Measurements from ENCODE around the gene BLTP2. TPM values are rescaled to one million over a fixed set of nuclear protein-coding genes. Genes with fewer than 3 reads are reported as not detected.
"Not testable (repeated sequence)": the region's sequence is repeated elsewhere in the genome, so short reads cannot be mapped to it uniquely, and the experiment has no call there.

BLTP2 gene
- total RNA-seq, 2 experiments from 2014 or later, result 138 to 152 TPM

GRCh38 chr17:28604031-28604430 lies 40.9 kb downstream of the BLTP2 start:
- intact Hi-C loops (cut with DNase I, micrococcal nuclease); CTCF ChIA-PET; DNase-seq; H3K27ac Mint-ChIP-seq; H3K4me3 Mint-ChIP-seq; H3K9me3 Mint-ChIP-seq (ENCODE audit: low read depth); H3K4me1 Mint-ChIP-seq; ATAC-seq; H3K27me3 Mint-ChIP-seq; POLR2A ChIA-PET: not testable (repeated sequence)
- peaks cover 15% of the 10 kb centered on the region for H3K36me3 Mint-ChIP-seq (ENCODE audit: low read depth)

DNA sequence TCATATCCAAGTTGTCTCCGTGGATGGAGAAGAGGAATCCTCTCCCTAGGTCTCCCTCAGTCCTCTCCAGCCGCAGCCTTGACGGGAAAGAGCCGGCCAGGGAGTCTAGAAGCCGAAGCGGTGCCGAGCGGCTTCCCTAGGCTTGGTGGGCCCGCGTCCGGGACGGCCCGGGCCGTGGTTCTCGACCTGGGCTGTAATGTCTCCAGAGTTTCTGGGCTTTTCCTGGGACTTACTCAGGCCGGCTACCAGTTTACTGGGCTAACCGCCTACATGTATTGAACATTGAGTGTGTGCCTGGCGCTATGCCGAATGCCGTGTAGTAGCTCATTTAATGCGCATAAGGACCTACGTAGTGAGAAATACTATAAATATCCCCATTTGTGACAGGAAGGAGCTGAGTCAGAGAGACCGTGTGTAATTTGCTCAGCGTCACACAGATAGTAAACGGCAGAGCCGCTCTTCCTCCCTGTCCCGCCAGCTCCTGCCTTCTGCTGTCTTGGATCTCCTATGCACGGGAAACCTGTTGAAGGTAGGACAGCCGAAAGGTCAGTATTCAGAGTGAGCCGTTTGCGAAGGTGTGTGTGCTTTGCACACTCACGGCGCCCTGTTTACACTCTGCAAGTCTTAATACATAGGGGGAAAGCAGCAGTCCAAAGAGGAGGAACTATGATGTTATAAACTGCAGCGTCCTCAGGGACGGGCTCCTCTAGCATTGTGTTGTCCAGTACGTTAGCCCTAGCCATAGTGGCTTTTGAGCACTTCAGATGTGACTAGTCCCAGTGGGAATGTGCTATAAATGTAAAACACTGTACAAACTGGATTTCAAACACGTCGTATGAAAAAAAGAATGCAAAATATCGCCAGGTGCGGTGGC lies 45.4 kb downstream of the BLTP2 start:
- no peaks in the 10 kb centered on the region for H3K27me3 Mint-ChIP-seq
- H3K27ac Mint-ChIP-seq, result peak overlapping the region; percentile 98
- ChIA-PET CTCF (interaction anchor here (0.6 to 1.1 kb wide), 6 partner anchors 11 to 72 kb away, joined by 3 to 5 read pairs (median 4); partner anchors contain the start of gene PIGS), POLR2A (interaction anchor here (0.7 to 1.9 kb wide), 7 partner anchors 19 to 127 kb away, joined by 3 to 16 read pairs (median 6); partner anchors contain the start of genes ALDOC, PIGS and SDF2)
- H3K36me3 Mint-ChIP-seq (ENCODE audit: low read depth), result peaks cover 20% of the 10 kb centered on the region
- peak; percentile 89 for DNase-seq
- H3K4me1 Mint-ChIP-seq, result peaks cover 21% of the 10 kb centered on the region
- no peaks in the 10 kb centered on the region for H3K9me3 Mint-ChIP-seq (ENCODE audit: low read depth)
- peak overlapping the region; percentile 89 for H3K4me3 Mint-ChIP-seq
- ATAC-seq, result peak; percentile 79
- intact Hi-C loops (cut with DNase I, micrococcal nuclease), result loop anchor here (1.0 to 2.0 kb wide), 14 partner anchors 22 to 353 kb away; partner anchors contain the start of genes PIGS (in 2 of the 2), ALDOC (in 1 of the 2), BLTP2 (in 1 of the 2) and POLDIP2 (in 1 of the 2)

GRCh38 chr17:28598799-28599310 lies 46.1 kb downstream of the BLTP2 start, which contains the start of gene SPAG5:
Gene SPAG5 (minus strand): TSS chr17:28599025. CDS start chr17:28598946, 79 bp downstream.
- Mint-ChIP-seq H3K4me3 (peak within 1 kb of the TSS; percentile 89), H3K9me3 (ENCODE audit: low read depth) (no peaks in the 10 kb centered on the region), H3K36me3 (ENCODE audit: low read depth) (peaks cover 19% of the 10 kb centered on the region), H3K4me1 (peaks cover 21% of the 10 kb centered on the region), H3K27me3 (no peaks in the 10 kb centered on the region), H3K27ac (peak within 1 kb of the TSS; percentile 98)
- intact Hi-C loops (cut with DNase I, micrococcal nuclease), result loop anchor here (1.0 to 2.0 kb wide), 14 partner anchors 22 to 353 kb away; partner anchors contain the start of genes PIGS (in 2 of the 2), ALDOC (in 1 of the 2), BLTP2 (in 1 of the 2) and POLDIP2 (in 1 of the 2)
- peak; percentile 97 for DNase-seq
- POLR2A ChIA-PET, result interaction anchor here (0.7 to 1.9 kb wide), 6 partner anchors 20 to 128 kb away, joined by 3 to 16 read pairs (median 6); partner anchors contain the start of genes ALDOC, PIGS and SDF2
- ATAC-seq, result peak; percentile 92
- CTCF ChIA-PET, result interaction anchor here (0.6 to 1.6 kb wide), 9 partner anchors 12 to 71 kb away, joined by 3 to 7 read pairs (median 4); partner anchors contain the start of genes ALDOC and PIGS

DNA sequence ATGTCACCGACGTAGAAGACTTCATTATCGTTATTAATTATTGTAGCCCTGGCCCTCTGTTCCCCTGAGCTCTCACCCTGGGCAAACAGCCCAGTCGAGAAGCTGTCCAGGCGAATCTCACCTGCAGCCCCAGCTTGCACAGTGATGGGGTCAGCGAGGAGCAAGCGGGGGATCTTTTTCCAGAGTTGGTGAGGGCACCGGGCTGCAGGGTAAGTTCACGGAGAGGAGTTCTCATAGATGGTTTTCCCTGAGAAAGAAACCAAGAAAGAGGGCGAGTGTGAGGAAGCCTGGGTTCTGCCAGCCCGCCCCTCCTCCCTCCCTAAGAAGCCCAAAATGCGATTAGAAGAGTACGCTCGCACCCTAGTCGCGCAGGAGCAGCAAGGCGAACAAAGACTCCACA lies 46.6 kb downstream of the BLTP2 start:
- H3K4me1 Mint-ChIP-seq, result peaks cover 21% of the 10 kb centered on the region
- peak overlapping the region; percentile 89 for H3K4me3 Mint-ChIP-seq
- ChIA-PET POLR2A (interaction anchor here (1.2 to 1.9 kb wide), 3 partner anchors 21 to 71 kb away, joined by 3 to 16 read pairs (median 7); partner anchors contain the start of genes ALDOC and PIGS), CTCF (interaction anchor here (0.8 to 1.6 kb wide), 6 partner anchors 14 to 202 kb away, joined by 3 to 7 read pairs (median 5); partner anchors contain the start of genes ALDOC and PIGS)
- no peaks in the 10 kb centered on the region for H3K27me3 Mint-ChIP-seq
- no peak for ATAC-seq
- peaks cover 21% of the 10 kb centered on the region for H3K36me3 Mint-ChIP-seq (ENCODE audit: low read depth)
- peak overlapping the region; percentile 98 for H3K27ac Mint-ChIP-seq
- DNase-seq, result no peak
- intact Hi-C loops (cut with DNase I, micrococcal nuclease), result loop anchor here in 1 of 2 experiments (2.0 kb wide), 2 partner anchors 28 to 50 kb away; partner anchors contain the start of gene PIGS
- no peaks in the 10 kb centered on the region for H3K9me3 Mint-ChIP-seq (ENCODE audit: low read depth)

GRCh38 chr17:28597606-28598383 lies 47.2 kb downstream of the BLTP2 start:
- Mint-ChIP-seq H3K9me3 (ENCODE audit: low read depth) (no peaks in the 10 kb centered on the region), H3K27ac (peak overlapping the region; percentile 98), H3K4me1 (peaks cover 21% of the 10 kb centered on the region), H3K4me3 (peak overlapping the region; percentile 89), H3K27me3 (no peaks in the 10 kb centered on the region), H3K36me3 (ENCODE audit: low read depth) (peaks cover 25% of the 10 kb centered on the region)
- POLR2A ChIA-PET, result interaction anchor here (1.2 kb wide), 1 partner anchor 21 kb away, joined by 3 read pairs; the partner anchor contains the start of gene ALDOC
- intact Hi-C loops (cut with DNase I, micrococcal nuclease), result loop anchor here in 1 of 2 experiments (2.0 kb wide), 2 partner anchors 27 to 49 kb away; partner anchors contain the start of gene PIGS
- DNase-seq, result no peak
- ATAC-seq, result no peak
- CTCF ChIA-PET, result interaction anchor here (0.6 to 1.6 kb wide), 8 partner anchors 14 to 202 kb away, joined by 3 to 7 read pairs (median 4); partner anchors contain the start of genes ALDOC, BLTP2 and PIGS

Other genes with a start within 250 kb of the BLTP2 start
- 1 to 10 TPM; 3.0 to 4.0 TPM for gene SLC46A1, start 238.9 kb downstream of the BLTP2 start, total RNA-seq
- not detected for gene SLC13A2, start 171.5 kb downstream of the BLTP2 start, total RNA-seq
- gene FOXN1, start 138.8 kb downstream of the BLTP2 start, total RNA-seq, result not detected
- 10 to 100 TPM; 35.9 to 48.7 TPM for gene UNC119, start 92.5 kb downstream of the BLTP2 start, total RNA-seq
- gene PIGS, start 73.6 kb downstream of the BLTP2 start, total RNA-seq, result 10 to 100 TPM; 38.7 to 41.4 TPM
- gene ALDOC, start 68.3 kb downstream of the BLTP2 start, total RNA-seq, result 100 to 1,000 TPM; 131 to 133 TPM
- gene SPAG5, start 46.1 kb downstream of the BLTP2 start, total RNA-seq, result 100 to 1,000 TPM; 142 to 165 TPM
- 10 to 100 TPM; 17.6 to 21.4 TPM for gene RSKR, start 31.0 kb downstream of the BLTP2 start, total RNA-seq
- gene SDF2, start 16.7 kb upstream of the BLTP2 start, total RNA-seq, result 10 to 100 TPM; 36.6 to 37.2 TPM
- 10 to 100 TPM; 80.6 to 85.8 TPM for gene SUPT6H, start 17.0 kb upstream of the BLTP2 start, total RNA-seq
- gene PROCA1, start 66.7 kb upstream of the BLTP2 start, total RNA-seq, result 1 to 10 TPM; 4.0 to 4.5 TPM
- gene RAB34, start 72.7 kb upstream of the BLTP2 start, total RNA-seq, result 10 to 100 TPM; 13.6 to 17.4 TPM
- gene RPL23A, start 74.8 kb upstream of the BLTP2 start, total RNA-seq, result 1,000 to 10,000 TPM; 2,164 to 2,505 TPM
- 1 to 10 TPM; 8.5 to 8.7 TPM for gene TLCD1, start 81.1 kb upstream of the BLTP2 start, total RNA-seq
- 1 to 10 TPM; 3.8 to 4.0 TPM for gene NEK8, start 83.6 kb upstream of the BLTP2 start, total RNA-seq
- gene TRAF4, start 98.9 kb upstream of the BLTP2 start, total RNA-seq, result 100 to 1,000 TPM in 1 of 2 experiments, 10 to 100 TPM in 1; 96.5 to 117 TPM
- 10 to 100 TPM; 16.8 to 20.8 TPM for gene FAM222B, start 197.6 kb upstream of the BLTP2 start, total RNA-seq
- 10 to 100 TPM; 51.5 to 74.8 TPM for gene ERAL1, start 209.9 kb upstream of the BLTP2 start, total RNA-seq

Data from activated CD4-positive, alpha-beta T cell treated with anti-CD3 and anti-CD28 coated beads for 36 hours (primary cell).